ENCODE results near the gene NTRK3. TPM values are rescaled to one million over a fixed set of nuclear protein-coding genes. Genes with fewer than 3 reads are reported as not detected.

The NTRK3 gene
- total RNA-seq, 2 experiments from 2014 or later, result not detected

- ATAC-seq, result no peak
- Mint-ChIP-seq H3K36me3 (ENCODE audit: low read depth) (no peaks in the 10 kb centered on the region), H3K4me1 (ENCODE audit: low read depth) (no peaks in the 10 kb centered on the region), H3K4me3 (no peak overlapping the region), H3K27me3 (ENCODE audit: low read depth) (no peaks in the 10 kb centered on the region), H3K27ac (no peak overlapping the region), H3K9me3 (ENCODE audit: insufficient read depth) (no peaks in the 10 kb centered on the region)
- POLR2A ChIA-PET, result no interaction called here
- CTCF ChIA-PET, result no interaction called here
- no peak for DNase-seq
Measured at GRCh38 chr15:88023914-88024313, 232.6 kb downstream of the NTRK3 start.

- DNase-seq (no peak), ATAC-seq (no peak)
- no peak overlapping the region for H3K4me3 Mint-ChIP-seq
- H3K27me3 Mint-ChIP-seq (ENCODE audit: low read depth), result no peaks in the 10 kb centered on the region
- POLR2A ChIA-PET, result no interaction called here
- H3K9me3 Mint-ChIP-seq (ENCODE audit: insufficient read depth), result no peaks in the 10 kb centered on the region
- CTCF ChIA-PET, result no interaction called here
- no peak overlapping the region for H3K27ac Mint-ChIP-seq
- H3K36me3 Mint-ChIP-seq (ENCODE audit: low read depth), result no peaks in the 10 kb centered on the region
- H3K4me1 Mint-ChIP-seq (ENCODE audit: low read depth), result no peaks in the 10 kb centered on the region
Measured at GRCh38 chr15:88022716-88023115, 233.8 kb downstream of the NTRK3 start.

- H3K36me3 Mint-ChIP-seq (ENCODE audit: low read depth), result no peaks in the 10 kb centered on the region
- POLR2A ChIA-PET, result no interaction called here
- DNase-seq (no peak), ATAC-seq (no peak)
- H3K4me1 Mint-ChIP-seq (ENCODE audit: low read depth), result no peaks in the 10 kb centered on the region
- H3K4me3 Mint-ChIP-seq, result no peak overlapping the region
- CTCF ChIA-PET, result no interaction called here
- no peak overlapping the region for H3K27ac Mint-ChIP-seq
- H3K27me3 Mint-ChIP-seq (ENCODE audit: low read depth), result no peaks in the 10 kb centered on the region
- H3K9me3 Mint-ChIP-seq (ENCODE audit: insufficient read depth), result no peaks in the 10 kb centered on the region
Measured at GRCh38 chr15:88021601-88022000, 234.9 kb downstream of the NTRK3 start.

GRCh38 chr15:88020806-88021205 is 235.7 kb downstream of the NTRK3 start:
- POLR2A ChIA-PET, result no interaction called here
- no peak for ATAC-seq
- Mint-ChIP-seq H3K27ac (no peak overlapping the region), H3K9me3 (ENCODE audit: insufficient read depth) (no peaks in the 10 kb centered on the region), H3K4me3 (no peak overlapping the region), H3K27me3 (ENCODE audit: low read depth) (no peaks in the 10 kb centered on the region), H3K36me3 (ENCODE audit: low read depth) (no peaks in the 10 kb centered on the region), H3K4me1 (ENCODE audit: low read depth) (no peaks in the 10 kb centered on the region)
- CTCF ChIA-PET, result no interaction called here
- no peak for DNase-seq

GRCh38 chr15:88019656-88020055 is 236.9 kb downstream of the NTRK3 start:
- ChIA-PET CTCF (no interaction called here), POLR2A (no interaction called here)
- no peaks in the 10 kb centered on the region for H3K27me3 Mint-ChIP-seq (ENCODE audit: low read depth)
- no peaks in the 10 kb centered on the region for H3K4me1 Mint-ChIP-seq (ENCODE audit: low read depth)
- no peak overlapping the region for H3K27ac Mint-ChIP-seq
- H3K9me3 Mint-ChIP-seq (ENCODE audit: insufficient read depth), result no peaks in the 10 kb centered on the region
- H3K36me3 Mint-ChIP-seq (ENCODE audit: low read depth), result no peaks in the 10 kb centered on the region
- no peak for DNase-seq
- ATAC-seq, result no peak
- no peak overlapping the region for H3K4me3 Mint-ChIP-seq

GRCh38 chr15:88018869-88019641 is 237.5 kb downstream of the NTRK3 start:
- H3K36me3 Mint-ChIP-seq (ENCODE audit: low read depth), result no peaks in the 10 kb centered on the region
- H3K9me3 Mint-ChIP-seq (ENCODE audit: insufficient read depth), result no peaks in the 10 kb centered on the region
- POLR2A ChIA-PET, result no interaction called here
- H3K4me3 Mint-ChIP-seq, result no peak overlapping the region
- H3K27me3 Mint-ChIP-seq (ENCODE audit: low read depth), result no peaks in the 10 kb centered on the region
- CTCF ChIA-PET, result no interaction called here
- no peak overlapping the region for H3K27ac Mint-ChIP-seq
- no peaks in the 10 kb centered on the region for H3K4me1 Mint-ChIP-seq (ENCODE audit: low read depth)
- ATAC-seq (no peak), DNase-seq (no peak)

- ATAC-seq, result no peak
- Mint-ChIP-seq H3K27ac (no peak overlapping the region), H3K4me1 (ENCODE audit: low read depth) (no peaks in the 10 kb centered on the region), H3K9me3 (ENCODE audit: insufficient read depth) (no peaks in the 10 kb centered on the region), H3K4me3 (no peak overlapping the region), H3K36me3 (ENCODE audit: low read depth) (no peaks in the 10 kb centered on the region), H3K27me3 (ENCODE audit: low read depth) (no peaks in the 10 kb centered on the region)
- ChIA-PET CTCF (no interaction called here), POLR2A (no interaction called here)
- no peak for DNase-seq
Measured at GRCh38 chr15:88017753-88018152, 238.8 kb downstream of the NTRK3 start.

- DNase-seq (no peak), ATAC-seq (no peak)
- no peaks in the 10 kb centered on the region for H3K36me3 Mint-ChIP-seq (ENCODE audit: low read depth)
- no peak overlapping the region for H3K4me3 Mint-ChIP-seq
- no peaks in the 10 kb centered on the region for H3K9me3 Mint-ChIP-seq (ENCODE audit: insufficient read depth)
- no peaks in the 10 kb centered on the region for H3K4me1 Mint-ChIP-seq (ENCODE audit: low read depth)
- no peak overlapping the region for H3K27ac Mint-ChIP-seq
- ChIA-PET POLR2A (no interaction called here), CTCF (no interaction called here)
- no peaks in the 10 kb centered on the region for H3K27me3 Mint-ChIP-seq (ENCODE audit: low read depth)
Measured at GRCh38 chr15:88016406-88016805, 240.1 kb downstream of the NTRK3 start.

- Mint-ChIP-seq H3K27me3 (ENCODE audit: low read depth) (no peaks in the 10 kb centered on the region), H3K4me1 (ENCODE audit: low read depth) (no peaks in the 10 kb centered on the region), H3K27ac (no peak overlapping the region), H3K9me3 (ENCODE audit: insufficient read depth) (no peaks in the 10 kb centered on the region), H3K4me3 (no peak overlapping the region), H3K36me3 (ENCODE audit: low read depth) (no peaks in the 10 kb centered on the region)
- CTCF ChIA-PET, result no interaction called here
- POLR2A ChIA-PET, result no interaction called here
- ATAC-seq (no peak), DNase-seq (no peak)
Measured at GRCh38 chr15:88015228-88015860, 241.2 kb downstream of the NTRK3 start.

- CTCF ChIA-PET, result no interaction called here
- Mint-ChIP-seq H3K9me3 (ENCODE audit: insufficient read depth) (no peaks in the 10 kb centered on the region), H3K4me3 (no peak overlapping the region)
Measured at GRCh38 chr15:88014454-88015160, 241.9 kb downstream of the NTRK3 start.

GRCh38 chr15:88013111-88013510 is 243.4 kb downstream of the NTRK3 start:
- Mint-ChIP-seq H3K27ac (no peak overlapping the region), H3K36me3 (ENCODE audit: low read depth) (no peaks in the 10 kb centered on the region), H3K4me3 (no peak overlapping the region), H3K4me1 (ENCODE audit: low read depth) (no peaks in the 10 kb centered on the region), H3K9me3 (ENCODE audit: insufficient read depth) (no peaks in the 10 kb centered on the region), H3K27me3 (ENCODE audit: low read depth) (no peaks in the 10 kb centered on the region)
- DNase-seq, result no peak
- no peak for ATAC-seq
- CTCF ChIA-PET, result no interaction called here
- POLR2A ChIA-PET, result no interaction called here

More at GRCh38 chr15:88014454-88015160, 241.9 kb downstream of the NTRK3 start:
- ATAC-seq (no peak), DNase-seq (no peak)
- Mint-ChIP-seq H3K4me1 (ENCODE audit: low read depth) (no peaks in the 10 kb centered on the region), H3K27me3 (ENCODE audit: low read depth) (no peaks in the 10 kb centered on the region), H3K27ac (no peak overlapping the region), H3K36me3 (ENCODE audit: low read depth) (no peaks in the 10 kb centered on the region)
- POLR2A ChIA-PET, result no interaction called here

GRCh38 chr15:88012688-88013087 is 243.9 kb downstream of the NTRK3 start:
- ATAC-seq, result no peak
- ChIA-PET CTCF (no interaction called here), POLR2A (no interaction called here)
- DNase-seq, result no peak
- H3K4me1 Mint-ChIP-seq (ENCODE audit: low read depth), result no peaks in the 10 kb centered on the region
- H3K9me3 Mint-ChIP-seq (ENCODE audit: insufficient read depth), result no peaks in the 10 kb centered on the region
- no peaks in the 10 kb centered on the region for H3K27me3 Mint-ChIP-seq (ENCODE audit: low read depth)
- no peak overlapping the region for H3K4me3 Mint-ChIP-seq
- H3K36me3 Mint-ChIP-seq (ENCODE audit: low read depth), result no peaks in the 10 kb centered on the region
- no peak overlapping the region for H3K27ac Mint-ChIP-seq
